Measurements from ENCODE around the gene VASN. TPM values are rescaled to one million over a fixed set of nuclear protein-coding genes. Genes with fewer than 3 reads are reported as not detected.

The VASN gene
- total RNA-seq, 2 donors from 2014 or later, result 14.3 to 22.1 TPM

DNA sequence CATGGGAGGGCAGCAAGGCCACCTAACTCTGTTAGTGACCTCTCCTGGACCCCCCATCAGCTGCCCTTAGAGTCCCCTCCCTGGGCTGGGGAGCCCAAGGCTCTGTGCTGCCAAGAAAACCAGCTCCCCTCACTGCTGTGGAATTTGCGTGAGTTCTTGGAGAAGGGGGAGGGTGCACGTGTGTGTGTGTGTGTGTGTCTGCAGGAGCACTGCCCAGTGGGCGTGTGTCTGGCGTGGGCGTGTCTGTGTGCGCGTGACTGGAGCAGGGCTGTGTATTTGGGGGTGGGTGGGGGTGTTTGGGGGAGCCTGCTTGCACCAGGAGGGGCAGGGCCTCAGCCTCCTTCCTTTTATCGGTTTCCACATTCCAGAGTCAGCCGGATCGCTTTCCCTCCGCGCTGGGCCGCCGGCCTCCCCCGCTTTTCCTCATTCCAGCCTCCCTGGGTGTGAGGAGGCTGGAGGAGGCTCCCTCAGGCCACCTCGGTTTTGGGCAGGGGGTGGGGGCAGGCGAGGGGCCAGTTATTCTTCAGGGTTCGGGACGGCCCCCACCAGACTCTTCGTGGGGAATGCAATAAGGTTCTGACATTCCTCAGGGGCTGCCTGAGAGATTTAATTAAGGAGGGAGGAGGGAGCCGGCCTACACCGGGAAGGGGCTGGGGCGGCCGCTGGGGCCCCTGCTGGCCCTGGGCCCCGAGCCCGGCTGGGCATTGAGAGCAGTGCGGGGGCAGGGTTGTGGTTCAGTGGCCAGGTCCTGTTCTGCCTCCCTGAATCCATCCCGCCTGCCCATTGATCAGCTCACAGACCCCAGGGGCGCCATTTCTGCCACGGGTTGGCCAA is 2.5 kb downstream of the VASN start:
- ATAC-seq (peak; percentile 30), DNase-seq (peak; percentile 73 to 86 (median 80))
- intact Hi-C loops (cut with DNase I), result no loop called here
- Histone ChIP-seq H3K27ac (peak overlapping the region; percentile 78 to 89 (median 86)), H3K4me1 (peaks cover 75% of the 10 kb centered on the region), H3K36me3 (replicated peaks in 1 of 2; ENCODE audit: insufficient read depth in 1 of 2, low read depth in 2 of 2) (no peaks in the 10 kb centered on the region), H3K4me3 (no peak overlapping the region), H3K9me3 (no peaks in the 10 kb centered on the region), H3K27me3 (no peaks in the 10 kb centered on the region)
- TF ChIP-seq, protein P1, sequence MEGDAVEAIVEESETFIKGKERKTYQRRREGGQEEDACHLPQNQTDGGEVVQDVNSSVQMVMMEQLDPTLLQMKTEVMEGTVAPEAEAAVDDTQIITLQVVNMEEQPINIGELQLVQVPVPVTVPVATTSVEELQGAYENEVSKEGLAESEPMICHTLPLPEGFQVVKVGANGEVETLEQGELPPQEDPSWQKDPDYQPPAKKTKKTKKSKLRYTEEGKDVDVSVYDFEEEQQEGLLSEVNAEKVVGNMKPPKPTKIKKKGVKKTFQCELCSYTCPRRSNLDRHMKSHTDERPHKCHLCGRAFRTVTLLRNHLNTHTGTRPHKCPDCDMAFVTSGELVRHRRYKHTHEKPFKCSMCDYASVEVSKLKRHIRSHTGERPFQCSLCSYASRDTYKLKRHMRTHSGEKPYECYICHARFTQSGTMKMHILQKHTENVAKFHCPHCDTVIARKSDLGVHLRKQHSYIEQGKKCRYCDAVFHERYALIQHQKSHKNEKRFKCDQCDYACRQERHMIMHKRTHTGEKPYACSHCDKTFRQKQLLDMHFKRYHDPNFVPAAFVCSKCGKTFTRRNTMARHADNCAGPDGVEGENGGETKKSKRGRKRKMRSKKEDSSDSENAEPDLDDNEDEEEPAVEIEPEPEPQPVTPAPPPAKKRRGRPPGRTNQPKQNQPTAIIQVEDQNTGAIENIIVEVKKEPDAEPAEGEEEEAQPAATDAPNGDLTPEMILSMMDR (IDR thresholded peaks at IDR 0.05), result no peak
- TF ChIP-seq POLR2A (IDR thresholded peaks at IDR 0.05), result peak; percentile 4 to 54 (median 49)
- 30 to 34% methylated on average over 18 to 30 of the region's 30 CpGs for WGBS, 2 donors

DNA sequence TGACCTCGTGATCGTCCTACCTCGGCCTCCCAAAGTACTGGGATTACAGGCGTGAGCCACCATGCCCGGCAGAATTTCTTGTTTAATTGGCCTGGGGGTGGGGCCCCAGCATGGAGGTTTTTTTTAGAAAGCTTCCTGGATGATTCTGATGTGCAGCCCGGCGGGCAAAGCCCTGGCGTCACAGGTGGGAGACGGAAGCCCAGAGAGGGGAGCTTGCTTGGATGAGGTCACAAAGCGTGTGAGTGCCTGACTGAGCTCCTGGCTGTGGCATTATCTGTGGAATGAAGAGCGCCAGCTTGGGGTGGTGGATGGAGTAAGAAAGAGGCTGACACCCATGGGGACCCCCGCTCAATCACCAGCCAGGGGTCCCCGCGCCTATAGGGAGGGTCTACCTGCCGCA is 4.1 kb downstream of the VASN start:
- no peak for TF ChIP-seq POLR2A (IDR thresholded peaks at IDR 0.05)
- TF ChIP-seq, protein P1 (IDR thresholded peaks at IDR 0.05), result no peak
- Histone ChIP-seq H3K36me3 (replicated peaks in 1 of 2; ENCODE audit: insufficient read depth in 1 of 2, low read depth in 2 of 2) (no peaks in the 10 kb centered on the region), H3K4me3 (no peak overlapping the region), H3K27me3 (no peaks in the 10 kb centered on the region), H3K27ac (peak overlapping the region; percentile 78 to 89 (median 86)), H3K4me1 (peaks cover 75% of the 10 kb centered on the region), H3K9me3 (no peaks in the 10 kb centered on the region)
- intact Hi-C loops (cut with DNase I), result no loop called here
- 81 to 83% methylated on average over 14 to 15 of the region's 15 CpGs for WGBS, 2 donors
- ATAC-seq, result no peak
- peak in 2 of 4 donors; percentile 49 to 53 for DNase-seq

DNA sequence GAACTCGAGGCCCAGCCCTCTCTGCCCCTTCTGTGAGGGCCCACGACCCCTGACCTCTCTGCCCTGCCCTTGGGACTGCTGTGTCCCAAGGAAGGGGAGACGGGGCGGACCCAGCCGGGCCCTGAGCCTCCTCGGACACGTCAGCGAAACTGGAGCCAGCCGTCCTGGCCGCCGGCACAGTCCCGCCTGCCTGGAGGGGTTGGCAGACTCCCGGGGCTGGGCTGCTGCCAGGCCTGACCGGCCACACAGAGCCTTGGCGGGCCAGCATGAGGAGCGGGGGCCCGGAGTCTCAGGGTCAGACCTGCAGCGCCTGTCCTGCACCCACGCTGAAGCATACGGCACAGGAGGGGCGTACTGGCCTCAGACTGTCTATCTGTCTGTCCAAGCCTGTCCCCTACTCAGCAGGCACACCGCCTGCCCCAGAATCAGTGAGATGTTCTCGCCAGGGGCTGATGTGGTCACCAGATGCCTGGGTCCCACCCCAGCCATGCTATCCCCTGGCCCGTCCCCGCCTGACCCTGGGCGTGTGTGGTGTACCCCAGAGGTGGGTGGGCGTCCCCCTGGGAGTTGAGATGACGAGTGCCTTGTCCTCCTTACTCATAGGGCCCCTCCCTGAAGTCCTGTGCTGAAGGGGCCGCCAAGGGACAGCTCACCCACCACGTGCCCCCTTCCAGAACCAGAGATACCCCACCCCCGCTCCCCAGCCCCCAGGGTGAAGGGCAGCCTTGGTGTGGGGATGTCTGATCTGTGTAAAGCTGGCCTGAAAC is 4.7 kb downstream of the VASN start:
- intact Hi-C loops (cut with DNase I), result no loop called here
- H3K4me3 ChIP-seq, result no peak overlapping the region

DNA sequence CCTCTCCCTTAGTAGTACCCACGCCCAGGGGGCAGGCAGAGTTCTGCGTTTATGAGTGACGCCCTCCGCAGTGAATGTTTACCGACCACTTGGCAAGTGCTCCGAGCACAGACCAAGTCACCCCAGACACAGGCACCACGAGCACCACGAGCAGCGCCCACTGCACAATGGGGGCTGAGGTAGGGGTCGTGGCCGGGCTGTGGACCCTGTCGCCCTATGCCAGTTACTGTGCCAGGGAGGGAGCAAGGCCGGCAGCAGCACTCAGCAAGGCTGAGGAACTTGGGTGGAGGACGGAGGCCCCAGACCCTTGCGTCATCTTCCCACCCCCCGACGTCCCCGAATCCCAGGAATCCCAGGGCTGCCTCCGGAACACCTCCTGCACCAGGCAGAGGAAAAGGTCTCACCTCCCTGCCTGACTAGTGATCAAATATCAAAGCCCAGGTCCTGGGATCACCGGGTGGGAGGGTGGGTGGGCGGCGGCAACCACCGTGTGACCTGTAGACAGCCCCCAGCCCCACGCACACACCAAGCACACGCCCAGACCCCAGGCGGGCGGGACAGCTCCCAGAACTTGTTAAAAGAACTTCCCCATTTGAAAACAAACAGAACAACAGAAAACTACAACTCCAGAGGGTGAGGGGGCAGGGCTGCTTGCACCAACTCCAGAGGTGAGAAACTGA is 5.4 kb downstream of the VASN start:
- DNase-seq (peak in 1 of 4 donors; percentile 18), ATAC-seq (no peak)
- Histone ChIP-seq H3K9me3 (no peaks in the 10 kb centered on the region), H3K27ac (peak overlapping the region; percentile 78 to 89 (median 86)), H3K4me3 (no peak overlapping the region), H3K36me3 (replicated peaks in 1 of 2; ENCODE audit: insufficient read depth in 1 of 2, low read depth in 2 of 2) (peaks cover 0 to 2% of the 10 kb centered on the region in 2 donors), H3K4me1 (peaks cover 67% of the 10 kb centered on the region), H3K27me3 (no peaks in the 10 kb centered on the region)
- intact Hi-C loops (cut with DNase I), result no loop called here
- TF ChIP-seq, protein P1 (IDR thresholded peaks at IDR 0.05), result no peak
- TF ChIP-seq POLR2A (IDR thresholded peaks at IDR 0.05), result no peak
- 78 to 90% methylated on average over 4 to 19 of the region's 27 CpGs for WGBS, 2 donors

More for the DNA sequence above, 4.7 kb downstream of the VASN start:
- Histone ChIP-seq H3K27me3 (no peaks in the 10 kb centered on the region), H3K27ac (peak overlapping the region; percentile 78 to 89 (median 86)), H3K36me3 (replicated peaks in 1 of 2; ENCODE audit: insufficient read depth in 1 of 2, low read depth in 2 of 2) (no peaks in the 10 kb centered on the region), H3K9me3 (no peaks in the 10 kb centered on the region), H3K4me1 (peaks cover 71% of the 10 kb centered on the region)
- peak; percentile 24 to 50 (median 45) for TF ChIP-seq POLR2A (IDR thresholded peaks at IDR 0.05)
- TF ChIP-seq, protein P1 (IDR thresholded peaks at IDR 0.05), result no peak
- ATAC-seq (peak; percentile 71), DNase-seq (peak; percentile 90 to 97 (median 93))
- WGBS, 2 donors, result 38 to 45% methylated on average over 2 to 31 of the region's 31 CpGs

Data from body of pancreas (tissue), 4 donors.